Epithelial cell of prostate (primary cell): Measurements from ENCODE around the gene FMN1.

Experiments
- DNase-seq: peaks from one replicate; pipeline ENCODE4 v3.0.0-alpha.2; 2011; ENCODE audit warnings: low read depth, low spot score
- H3K27ac ChIP-seq: fragments of 450-650 bp; 2 replicates; pipeline ENCODE4 v1.5.1; 2017; ENCODE audit warnings: mild to moderate bottlenecking

Gene FMN1

GRCh38 chr15:33029109-33029652 lies 165.3 kb downstream of the FMN1 start:
- no peak for DNase-seq
- H3K27ac ChIP-seq: no peak overlapping the region

DNA sequence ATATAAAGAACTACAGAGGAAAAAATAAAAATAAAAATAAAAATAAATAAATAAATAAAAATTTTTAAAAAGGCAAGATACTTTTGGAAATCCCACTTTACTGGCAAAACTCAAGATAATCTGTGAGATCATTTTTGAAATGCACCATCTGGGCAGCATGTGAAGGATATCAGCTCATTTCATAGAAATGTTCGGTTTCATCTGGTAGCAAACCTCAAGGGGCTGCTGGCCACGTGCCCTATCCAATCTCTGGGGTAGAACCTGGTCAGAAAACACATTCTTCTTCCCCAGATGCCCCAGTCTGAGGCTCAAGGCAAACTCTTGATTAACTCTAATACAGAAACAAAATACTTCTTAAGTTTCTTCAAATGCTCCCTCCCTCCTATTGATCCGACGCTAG lies 166.0 kb downstream of the FMN1 start:
- no peak for DNase-seq
- no peak overlapping the region for H3K27ac ChIP-seq

- H3K27ac ChIP-seq: no peak overlapping the region
- DNase-seq: no peak
Observed at GRCh38 chr15:33027306-33028035, 167.0 kb downstream of the FMN1 start.

DNA sequence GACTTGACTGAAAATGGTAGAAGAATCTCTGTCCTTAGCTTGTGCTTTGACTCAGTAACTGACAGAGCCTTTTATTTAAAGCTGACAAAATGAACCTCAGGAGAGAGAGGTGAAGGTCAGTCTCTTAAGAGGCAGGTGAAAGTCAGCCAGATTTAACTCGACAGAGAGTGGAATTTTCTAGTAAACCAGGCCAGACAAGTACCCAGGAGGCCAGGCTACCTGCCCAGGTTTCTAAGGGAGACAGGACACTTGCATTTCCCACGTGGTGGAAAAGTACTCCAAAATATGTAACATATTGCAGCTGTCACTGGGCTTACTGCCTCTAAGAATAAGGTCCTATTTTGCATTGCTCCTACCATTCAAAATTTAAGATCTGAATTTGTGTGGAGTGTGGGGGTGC lies 167.9 kb downstream of the FMN1 start:
- no peak for DNase-seq
- no peak overlapping the region for H3K27ac ChIP-seq

GRCh38 chr15:33022629-33023028 lies 171.9 kb downstream of the FMN1 start:
- H3K27ac ChIP-seq: peak overlapping the region; percentile 67
- DNase-seq: no peak

DNA sequence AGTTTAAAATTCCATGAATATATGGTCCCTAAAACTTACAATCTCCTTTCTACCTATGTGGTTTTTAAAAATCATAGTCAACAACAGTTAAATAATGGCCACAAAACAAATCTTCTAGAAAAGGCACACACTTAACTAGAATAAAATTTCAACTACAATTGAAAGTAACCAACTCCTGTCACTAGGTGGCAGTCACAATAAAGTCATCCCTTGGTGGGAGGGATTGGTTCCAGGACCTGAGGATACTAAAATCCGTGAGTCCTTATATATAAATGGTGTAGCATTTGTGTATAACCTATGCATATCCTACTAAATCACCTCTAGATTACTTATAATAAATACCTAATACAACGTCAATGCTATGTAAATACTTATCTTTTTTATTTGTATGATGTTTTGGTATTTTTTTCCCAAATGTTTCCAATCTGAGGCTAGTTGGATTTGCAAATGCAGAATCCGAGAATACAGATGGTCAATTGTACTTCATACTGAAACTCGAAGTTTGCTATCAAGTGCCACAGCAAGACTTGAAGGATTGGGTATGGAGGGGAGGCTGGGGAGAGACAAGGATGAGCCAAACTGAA lies 172.6 kb downstream of the FMN1 start:
- DNase-seq: no peak

DNA sequence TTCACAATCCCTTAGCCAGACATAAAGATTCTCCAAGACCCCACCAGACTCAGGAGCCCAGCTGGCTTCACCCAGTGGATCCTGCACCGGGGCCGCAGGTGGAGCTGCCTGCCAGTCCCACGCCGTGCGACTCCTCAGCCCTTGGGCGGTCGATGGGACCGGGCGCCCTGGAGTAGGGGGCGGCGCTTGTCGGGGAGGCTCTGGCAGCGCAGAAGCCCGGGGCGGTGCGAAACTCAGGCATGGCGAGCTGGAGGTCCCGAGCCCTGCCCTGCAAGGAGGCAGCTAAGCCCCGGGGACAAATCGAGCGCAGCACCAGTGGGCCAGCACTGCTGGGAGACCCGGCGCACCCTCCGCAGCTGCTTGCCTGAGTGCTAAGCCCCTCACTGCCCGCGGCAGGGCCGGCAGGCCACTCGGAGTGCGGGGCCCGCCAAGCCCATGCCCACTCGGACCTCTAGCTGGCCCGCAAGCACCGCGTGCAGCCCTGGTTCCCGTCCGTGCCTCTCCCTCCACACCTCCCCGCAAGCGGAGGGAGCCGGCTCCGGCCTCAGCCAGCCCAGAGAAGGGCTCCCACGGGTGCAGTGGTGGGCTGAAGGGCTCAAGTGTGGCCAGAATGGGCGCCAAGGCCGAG lies 175.0 kb downstream of the FMN1 start:
- no peak overlapping the region for H3K27ac ChIP-seq
- DNase-seq: no peak

More for the DNA sequence above, 172.6 kb downstream of the FMN1 start:
- H3K27ac ChIP-seq: peak overlapping the region; percentile 67

- DNase-seq: no peak
- no peak overlapping the region for H3K27ac ChIP-seq
Observed at GRCh38 chr15:33016405-33017024, 178.0 kb downstream of the FMN1 start.

DNA sequence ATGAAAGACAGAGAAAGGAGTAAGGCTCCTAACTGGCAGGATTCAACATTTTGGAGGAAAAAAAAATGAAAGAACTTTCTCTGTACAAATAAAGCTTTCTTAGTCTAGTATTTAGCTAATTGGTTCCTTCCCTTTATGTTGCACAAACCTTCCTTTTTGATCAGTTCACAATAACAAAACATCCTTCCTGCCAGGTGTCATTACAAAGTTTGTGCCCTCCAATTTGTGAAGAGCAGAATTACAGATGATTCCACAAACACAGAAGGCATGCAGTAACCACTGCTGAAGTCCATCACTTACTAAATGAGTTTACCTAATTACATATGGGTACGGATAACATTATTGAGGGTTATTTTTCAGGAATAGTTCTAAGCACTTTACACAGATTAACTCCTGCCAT lies 179.9 kb downstream of the FMN1 start:
- peak overlapping the region; percentile 39 for H3K27ac ChIP-seq

DNA sequence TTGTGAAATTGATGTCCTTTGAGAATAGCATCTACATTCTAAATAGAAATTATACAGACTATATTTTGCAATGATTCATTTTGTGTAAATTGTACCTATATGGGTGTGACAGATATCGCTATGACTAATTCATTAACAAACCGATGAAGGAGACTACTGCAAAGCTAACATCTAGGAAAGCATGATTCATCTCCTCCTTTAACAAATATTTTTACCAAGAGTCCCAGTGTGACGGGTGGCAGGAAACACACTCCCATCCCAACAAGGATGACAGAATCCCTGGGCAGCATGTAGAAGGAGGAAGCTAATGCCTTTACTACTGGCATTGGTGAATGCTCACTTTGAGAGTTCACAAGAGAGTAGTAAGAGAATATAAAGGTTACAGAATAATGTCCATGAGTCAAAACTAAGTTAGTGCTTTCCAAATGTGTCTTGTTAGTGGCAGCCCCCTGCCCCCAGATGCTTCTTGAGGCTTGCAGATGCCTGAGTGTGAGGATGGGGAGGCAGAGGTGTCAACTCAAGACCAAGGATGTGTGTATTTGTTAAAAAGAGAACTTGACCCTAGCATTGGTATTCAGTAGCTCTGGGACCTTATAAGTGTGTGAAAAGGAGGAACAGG lies 180.6 kb downstream of the FMN1 start:
- peak overlapping the region; percentile 39 for H3K27ac ChIP-seq

More for the DNA sequence above, 179.9 kb downstream of the FMN1 start:
- DNase-seq: no peak

GRCh38 chr15:33011976-33012375 lies 182.5 kb downstream of the FMN1 start:
- no peak for DNase-seq
- no peak overlapping the region for H3K27ac ChIP-seq

More for the DNA sequence above, 180.6 kb downstream of the FMN1 start:
- peak; percentile 85 for DNase-seq

DNA sequence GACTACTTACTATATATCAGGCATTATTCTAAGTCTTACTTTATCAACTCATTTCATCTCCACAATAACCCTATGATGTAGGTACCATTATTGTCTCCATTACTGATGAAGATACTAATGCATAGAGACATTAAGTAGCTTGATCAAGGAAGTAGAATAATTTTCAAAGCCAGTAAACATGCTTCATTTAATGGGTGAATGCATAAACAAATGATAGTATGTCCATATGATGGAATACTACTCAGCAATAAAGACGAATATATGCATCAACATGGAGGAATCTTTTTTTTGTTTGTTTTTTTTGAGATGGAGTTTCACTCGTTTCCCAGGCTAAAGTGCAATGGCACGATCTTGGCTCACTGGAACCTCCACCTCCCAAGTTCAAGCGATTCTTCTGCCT lies 184.9 kb downstream of the FMN1 start:
- no peak for DNase-seq
- no peak overlapping the region for H3K27ac ChIP-seq

GRCh38 chr15:33009026-33009425 lies 185.5 kb downstream of the FMN1 start:
- no peak overlapping the region for H3K27ac ChIP-seq
- DNase-seq: no peak

DNA sequence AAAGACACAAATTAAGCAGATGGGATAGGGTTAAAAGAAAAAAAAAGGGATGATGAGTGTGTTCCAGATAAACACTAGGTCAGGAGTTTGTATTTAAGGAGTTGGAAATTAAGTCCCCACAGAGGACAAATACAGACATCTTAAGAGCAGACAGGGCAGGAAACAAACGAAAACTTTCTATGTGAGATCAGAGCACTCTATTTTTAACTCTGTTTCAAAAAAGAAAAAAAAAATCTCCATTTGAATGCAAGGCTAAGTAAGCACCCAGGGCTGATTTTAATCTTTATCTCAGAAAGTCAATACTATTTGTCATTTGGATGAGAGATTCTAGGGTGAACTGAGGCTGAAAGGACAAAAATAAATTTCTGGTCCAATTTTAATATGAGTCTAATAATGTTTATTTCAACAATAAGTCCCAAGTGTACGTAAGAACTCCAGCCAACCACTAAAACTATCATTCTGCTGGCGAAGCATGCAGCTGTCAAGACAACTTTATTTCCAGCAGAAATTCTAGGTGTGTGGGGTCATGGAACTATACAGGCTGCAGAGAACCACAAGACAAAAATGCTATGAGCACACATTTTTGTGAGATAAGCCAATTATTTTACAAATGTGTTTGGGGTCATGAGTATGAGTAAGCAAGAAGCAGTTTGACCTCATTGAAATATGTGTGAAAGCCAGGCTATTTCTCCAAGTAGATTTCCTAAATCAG lies 186.1 kb downstream of the FMN1 start:
- no peak for DNase-seq

GRCh38 chr15:33007303-33007855 lies 187.1 kb downstream of the FMN1 start:
- H3K27ac ChIP-seq: no peak overlapping the region

More for the DNA sequence above, 186.1 kb downstream of the FMN1 start:
- H3K27ac ChIP-seq: no peak overlapping the region

GRCh38 chr15:33005582-33005981 lies 188.9 kb downstream of the FMN1 start:
- H3K27ac ChIP-seq: no peak overlapping the region
- no peak for DNase-seq

More at GRCh38 chr15:33007303-33007855, 187.1 kb downstream of the FMN1 start:
- DNase-seq: no peak

DNA sequence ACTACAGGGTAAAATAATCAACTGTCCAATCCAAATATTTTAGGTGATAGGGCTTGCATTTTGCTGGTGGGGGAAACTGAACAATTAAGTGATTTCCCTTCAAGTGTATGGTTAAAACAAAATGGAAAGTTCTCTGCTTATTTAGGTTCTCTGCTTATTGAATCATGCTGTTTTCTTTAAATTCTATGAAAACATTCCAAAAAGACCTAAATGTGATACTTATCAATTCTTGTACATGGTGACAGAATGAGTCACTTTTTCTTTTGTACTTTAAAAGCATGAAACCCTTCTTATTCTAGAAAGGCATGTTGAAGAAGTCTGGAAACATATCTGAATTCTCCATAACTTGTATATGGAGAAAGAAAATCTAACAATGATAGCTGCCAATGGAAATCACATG lies 192.6 kb downstream of the FMN1 start:
- no peak overlapping the region for H3K27ac ChIP-seq
- no peak for DNase-seq

DNA sequence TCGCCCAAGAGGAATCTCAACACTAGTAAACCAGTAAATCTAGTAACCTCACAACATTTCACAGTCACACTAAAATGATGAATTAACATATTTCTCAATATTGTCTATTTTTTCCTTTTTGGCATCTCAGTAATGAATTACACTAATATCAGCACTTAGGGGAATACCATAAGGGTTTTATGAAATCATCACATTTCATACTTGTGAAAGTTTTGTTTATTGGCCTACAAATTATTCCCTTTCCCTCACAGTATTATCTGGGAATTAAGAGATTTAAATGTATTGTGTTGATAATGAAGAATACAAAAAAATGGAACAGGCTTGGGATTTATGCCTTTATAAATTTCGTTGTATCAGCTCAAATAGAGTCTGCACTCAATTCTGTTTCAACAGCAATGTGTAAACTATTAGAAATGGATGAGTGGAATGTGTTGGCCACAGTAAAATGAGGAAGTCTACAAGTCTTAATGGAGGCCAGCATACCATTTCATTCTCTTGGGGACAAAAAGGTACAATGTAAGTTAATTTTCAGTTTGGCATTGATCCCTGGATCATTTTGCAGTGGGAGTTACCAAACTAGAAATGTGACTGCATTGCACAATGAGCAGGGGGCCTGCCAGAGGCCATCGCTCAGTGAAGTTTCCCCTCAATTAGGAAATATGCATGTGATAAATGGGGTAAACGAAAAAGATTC lies 195.4 kb downstream of the FMN1 start:
- DNase-seq: no peak
- no peak overlapping the region for H3K27ac ChIP-seq

- H3K27ac ChIP-seq: no peak overlapping the region
- no peak for DNase-seq
Observed at GRCh38 chr15:32998182-32998581, 196.3 kb downstream of the FMN1 start.
